ENCODE results near the gene PPM1N.

PPM1N gene, protein sequence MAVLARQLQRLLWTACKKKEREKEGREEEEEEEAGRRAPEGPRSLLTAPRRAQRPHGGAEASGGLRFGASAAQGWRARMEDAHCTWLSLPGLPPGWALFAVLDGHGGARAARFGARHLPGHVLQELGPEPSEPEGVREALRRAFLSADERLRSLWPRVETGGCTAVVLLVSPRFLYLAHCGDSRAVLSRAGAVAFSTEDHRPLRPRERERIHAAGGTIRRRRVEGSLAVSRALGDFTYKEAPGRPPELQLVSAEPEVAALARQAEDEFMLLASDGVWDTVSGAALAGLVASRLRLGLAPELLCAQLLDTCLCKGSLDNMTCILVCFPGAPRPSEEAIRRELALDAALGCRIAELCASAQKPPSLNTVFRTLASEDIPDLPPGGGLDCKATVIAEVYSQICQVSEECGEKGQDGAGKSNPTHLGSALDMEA

DNA sequence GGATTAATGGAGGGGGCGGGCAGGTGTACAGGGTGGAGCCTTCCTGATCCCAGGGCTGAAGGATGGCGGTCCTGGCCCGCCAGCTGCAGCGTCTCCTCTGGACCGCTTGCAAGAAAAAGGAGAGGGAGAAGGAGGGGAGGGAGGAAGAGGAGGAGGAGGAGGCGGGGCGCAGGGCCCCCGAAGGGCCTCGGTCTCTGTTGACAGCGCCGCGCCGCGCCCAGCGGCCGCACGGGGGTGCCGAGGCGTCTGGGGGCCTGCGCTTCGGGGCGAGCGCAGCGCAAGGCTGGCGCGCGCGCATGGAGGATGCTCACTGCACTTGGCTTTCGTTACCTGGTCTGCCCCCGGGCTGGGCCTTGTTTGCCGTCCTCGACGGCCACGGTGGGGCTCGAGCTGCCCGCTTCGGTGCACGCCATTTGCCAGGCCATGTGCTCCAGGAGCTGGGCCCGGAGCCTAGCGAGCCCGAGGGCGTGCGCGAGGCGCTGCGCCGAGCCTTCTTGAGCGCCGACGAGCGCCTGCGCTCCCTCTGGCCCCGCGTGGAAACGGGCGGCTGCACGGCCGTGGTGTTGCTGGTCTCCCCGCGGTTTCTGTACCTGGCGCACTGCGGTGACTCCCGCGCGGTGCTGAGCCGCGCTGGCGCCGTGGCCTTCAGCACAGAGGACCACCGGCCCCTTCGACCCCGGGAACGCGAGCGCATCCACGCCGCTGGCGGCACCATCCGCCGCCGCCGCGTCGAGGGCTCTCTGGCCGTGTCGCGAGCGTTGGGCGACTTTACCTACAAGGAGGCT is at the start of gene PPM1N:
Gene PPM1N, plus strand, starts transcription at position 33 of the 785 bp plus-strand sequence. Its CDS starts 30 bp downstream, at position 63.
- DNase-seq = peak; percentile 45

DNA sequence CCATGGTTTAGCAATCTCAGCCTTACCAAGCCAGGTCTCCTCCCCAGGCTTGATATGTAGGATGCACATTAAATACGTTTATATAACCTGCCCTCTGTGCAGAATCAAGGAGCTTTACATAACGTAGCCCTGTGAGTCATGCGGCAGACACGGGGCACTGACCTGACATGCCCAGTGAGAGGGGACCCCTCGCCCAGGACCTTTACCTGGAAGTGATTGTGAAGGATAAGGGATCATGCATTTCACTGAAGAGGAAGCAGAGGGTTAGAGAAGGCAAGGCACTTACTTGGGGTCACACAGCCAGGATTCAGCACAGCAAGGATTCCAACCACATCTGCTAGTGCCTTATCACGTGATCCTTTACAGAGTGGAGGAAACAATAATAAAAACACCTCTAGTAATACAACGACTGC is 49.4 kb upstream of the PPM1N start:
- DNase-seq = no peak

GRCh38 chr19:45450012-45450333 is 48.3 kb upstream of the PPM1N start:
- no peak for DNase-seq

- peak; percentile 56 for DNase-seq
These were observed 47.0 kb upstream of the PPM1N start for GRCh38 chr19:45451131-45451849.

DNA sequence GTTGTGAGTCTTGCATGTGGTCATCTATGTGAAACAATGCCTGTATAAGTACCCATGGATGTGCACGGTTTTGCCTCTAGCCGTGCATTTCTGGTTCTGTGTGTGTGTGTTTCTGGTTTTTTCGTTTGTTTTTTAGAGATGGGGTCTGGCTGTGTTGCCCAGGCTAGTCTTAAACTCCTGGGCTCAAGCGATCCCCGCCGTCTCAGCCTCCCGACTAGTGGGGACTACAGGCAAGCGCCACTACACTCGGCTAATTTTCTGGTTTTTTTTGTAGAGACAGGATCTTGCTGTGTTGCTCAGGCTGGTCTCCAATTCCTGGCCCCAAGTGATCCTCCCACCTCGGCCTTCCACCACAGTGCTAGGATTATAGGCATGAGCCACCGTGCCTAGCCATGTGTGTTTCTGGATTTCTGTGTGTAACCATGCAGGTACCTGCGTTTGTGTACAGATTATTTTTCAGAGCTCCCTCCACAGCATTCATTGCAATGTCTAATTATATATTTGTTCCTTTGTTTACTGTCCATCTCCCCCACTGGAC is 46.3 kb upstream of the PPM1N start:
- no peak for DNase-seq

GRCh38 chr19:45455707-45456499 is 42.3 kb upstream of the PPM1N start:
- DNase-seq = peak; percentile 99

DNA sequence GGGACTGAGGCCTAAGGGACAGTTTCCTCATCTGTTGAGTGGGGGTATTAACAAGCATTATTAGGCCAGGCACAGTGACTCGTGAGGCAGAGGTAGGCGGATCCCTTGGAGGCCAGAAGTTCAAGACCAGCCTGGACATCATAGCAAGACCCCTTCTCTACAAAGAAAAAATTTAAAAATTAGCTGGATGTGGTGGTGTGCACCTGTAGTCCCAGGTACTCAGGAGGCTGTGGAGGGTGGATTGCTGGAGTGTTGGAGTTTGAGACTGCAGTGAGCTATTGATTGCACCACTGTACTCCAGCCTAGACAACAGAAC is 41.8 kb upstream of the PPM1N start:
- DNase-seq = no peak

- no peak for DNase-seq
These were observed 40.5 kb upstream of the PPM1N start for GRCh38 chr19:45457776-45458175.

DNA sequence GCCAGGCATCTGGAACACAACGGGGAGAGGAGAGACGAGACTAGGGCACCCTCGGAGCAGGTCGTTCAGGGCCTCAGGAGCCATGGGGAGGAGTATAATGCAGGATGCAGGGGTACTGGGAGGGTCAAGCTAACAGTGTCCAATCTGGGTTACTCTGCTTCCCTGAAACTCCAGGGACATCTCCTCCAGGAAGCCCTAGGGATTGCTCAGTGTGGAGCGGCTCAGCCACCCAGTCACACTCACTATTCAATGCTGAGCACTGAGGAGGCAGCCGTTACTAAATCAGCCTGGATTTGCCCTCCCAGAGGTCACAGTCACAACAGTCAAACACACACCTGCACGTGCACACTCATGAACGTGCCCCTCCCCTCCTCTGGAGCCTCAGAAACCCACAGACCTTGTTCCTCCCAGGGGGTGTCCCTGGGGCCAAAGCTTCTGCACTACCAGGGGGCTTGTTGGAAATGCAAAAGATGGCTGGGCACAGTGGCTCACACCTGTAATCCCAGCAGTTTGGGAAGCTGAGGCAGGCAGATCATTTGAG is 37.4 kb upstream of the PPM1N start:
- DNase-seq = no peak

GRCh38 chr19:45462174-45462573 is 36.1 kb upstream of the PPM1N start:
- no peak for DNase-seq

DNA sequence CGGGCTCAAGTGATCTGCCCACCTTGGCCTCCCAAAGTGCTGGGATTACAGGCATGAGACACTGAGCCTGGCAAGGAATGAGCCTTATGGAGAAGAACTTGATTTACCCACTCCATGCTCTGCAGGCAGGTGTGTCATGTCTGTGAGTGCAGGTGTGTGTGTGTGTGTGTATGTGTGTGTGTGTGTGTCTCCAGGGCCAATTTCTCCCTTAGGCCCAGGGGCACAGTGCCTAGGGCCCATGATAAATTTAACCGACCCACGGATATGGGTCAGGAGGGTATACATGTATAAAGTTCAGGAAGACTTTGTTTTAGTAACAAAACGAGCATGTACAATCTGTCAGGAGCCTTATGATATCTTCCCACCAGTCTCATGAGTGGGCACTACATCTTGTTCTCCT is 35.0 kb upstream of the PPM1N start:
- no peak for DNase-seq

DNA sequence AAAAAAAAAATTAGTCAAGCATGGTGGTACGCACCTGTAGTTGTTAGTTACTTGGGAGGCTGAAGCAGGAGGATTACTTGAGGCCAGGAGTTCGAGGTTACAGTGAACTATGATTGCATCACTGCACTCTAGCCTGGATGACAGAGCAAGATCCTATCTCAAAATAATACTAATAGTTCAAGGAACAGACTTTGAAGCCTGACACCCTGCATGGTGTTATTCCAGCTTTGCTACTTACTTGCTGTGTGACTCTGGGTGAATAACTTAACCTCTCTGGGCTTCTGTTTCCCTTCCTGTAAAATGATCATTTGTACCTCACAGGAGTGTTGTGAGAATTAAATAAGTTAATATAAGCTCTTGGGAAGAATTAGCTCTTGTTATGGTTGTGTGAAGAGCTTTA is 34.0 kb upstream of the PPM1N start:
- DNase-seq = no peak

- DNase-seq = no peak
These were observed 33.3 kb upstream of the PPM1N start for GRCh38 chr19:45464852-45465441.

- peak; percentile 25 for DNase-seq
These were observed 31.2 kb upstream of the PPM1N start for GRCh38 chr19:45467115-45467455.

DNA sequence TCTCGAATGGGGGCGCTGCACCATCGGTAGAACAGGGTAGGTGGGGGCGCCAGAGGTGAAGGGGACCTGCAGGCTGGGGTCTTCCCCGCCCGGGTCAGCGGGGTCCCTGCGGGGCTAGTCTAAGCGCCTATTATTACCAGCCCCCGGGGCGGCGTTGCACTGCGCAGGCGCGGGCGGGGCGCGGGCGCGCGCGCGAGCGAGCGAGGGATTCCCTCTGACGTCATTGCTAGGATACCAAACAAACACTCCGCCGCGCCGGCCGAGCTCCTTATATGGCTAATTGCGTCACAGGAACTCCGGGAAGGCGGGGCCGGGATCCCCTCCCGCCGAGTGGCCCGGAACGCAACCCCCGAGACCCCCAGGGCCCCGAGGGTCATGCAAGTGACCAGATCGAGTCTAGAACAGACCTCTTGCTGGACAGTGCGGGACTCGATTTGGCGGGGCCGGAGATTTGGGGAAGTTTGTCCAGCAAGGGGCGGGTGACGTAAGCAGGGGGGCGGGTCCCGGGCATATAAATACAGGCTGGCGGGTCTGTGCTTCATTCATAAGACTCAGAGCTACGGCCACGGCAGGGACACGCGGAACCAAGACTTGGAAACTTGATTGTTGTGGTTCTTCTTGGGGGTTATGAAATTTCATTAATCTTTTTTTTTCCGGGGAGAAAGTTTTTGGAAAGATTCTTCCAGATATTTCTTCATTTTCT is 30.6 kb upstream of the PPM1N start, which contains the start of gene FOSB:
Gene FOSB, plus strand, starts transcription at position 541 of the 703 bp plus-strand sequence. CDS start 591 bp downstream, outside the sequence.
- peak; percentile 93 for DNase-seq

DNA sequence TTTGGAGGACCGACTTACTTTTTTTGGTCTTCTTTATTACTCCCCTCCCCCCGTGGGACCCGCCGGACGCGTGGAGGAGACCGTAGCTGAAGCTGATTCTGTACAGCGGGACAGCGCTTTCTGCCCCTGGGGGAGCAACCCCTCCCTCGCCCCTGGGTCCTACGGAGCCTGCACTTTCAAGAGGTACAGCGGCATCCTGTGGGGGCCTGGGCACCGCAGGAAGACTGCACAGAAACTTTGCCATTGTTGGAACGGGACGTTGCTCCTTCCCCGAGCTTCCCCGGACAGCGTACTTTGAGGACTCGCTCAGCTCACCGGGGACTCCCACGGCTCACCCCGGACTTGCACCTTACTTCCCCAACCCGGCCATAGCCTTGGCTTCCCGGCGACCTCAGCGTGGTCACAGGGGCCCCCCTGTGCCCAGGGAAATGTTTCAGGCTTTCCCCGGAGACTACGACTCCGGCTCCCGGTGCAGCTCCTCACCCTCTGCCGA is 30.0 kb upstream of the PPM1N start:
- peak; percentile 42 for DNase-seq

- no peak for DNase-seq
These were observed 29.5 kb upstream of the PPM1N start for GRCh38 chr19:45468803-45469131.

DNA sequence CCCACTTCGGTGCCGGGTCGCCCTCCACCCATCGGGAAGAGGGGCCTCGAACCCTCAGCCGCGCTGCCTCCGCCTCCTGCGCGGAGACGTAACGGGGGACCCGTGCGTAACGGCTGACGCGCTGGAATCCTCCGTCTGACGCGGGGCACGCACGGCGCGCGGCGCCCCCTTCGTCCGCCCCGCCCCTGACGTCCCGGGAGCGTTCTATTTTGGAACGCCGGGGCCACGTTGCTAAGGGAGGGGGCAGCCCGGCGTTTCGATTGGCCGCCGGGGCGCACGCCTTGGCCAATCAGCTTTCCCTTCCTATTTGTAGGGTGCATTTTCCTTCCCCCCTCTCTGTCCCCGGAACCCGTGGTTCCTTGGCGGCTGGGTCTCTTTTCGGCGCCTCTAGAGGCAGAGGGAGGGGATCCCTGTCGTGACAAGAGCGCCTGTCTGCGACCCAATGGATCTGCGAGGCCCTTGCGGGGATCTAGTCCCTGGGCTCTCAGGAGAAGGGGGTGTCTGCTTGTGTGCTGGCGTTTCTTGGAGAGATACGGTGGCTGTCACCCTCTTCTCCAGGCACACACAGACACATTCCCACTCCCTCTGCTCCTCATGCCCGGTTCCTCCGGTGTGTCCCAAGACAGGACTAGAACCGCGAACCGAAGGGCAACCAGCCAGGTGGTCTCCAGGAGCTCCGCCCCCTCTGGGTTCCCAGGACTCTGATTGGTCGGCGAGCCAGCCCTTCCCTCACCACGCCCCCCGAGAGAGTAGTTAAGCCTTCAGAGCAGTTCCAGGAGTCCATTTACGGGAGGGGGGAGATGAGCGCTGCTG is 28.9 kb upstream of the PPM1N start:
- peak; percentile 94 for DNase-seq

- peak; percentile 52 for DNase-seq
These were observed 28.1 kb upstream of the PPM1N start for GRCh38 chr19:45469945-45470761.

DNA sequence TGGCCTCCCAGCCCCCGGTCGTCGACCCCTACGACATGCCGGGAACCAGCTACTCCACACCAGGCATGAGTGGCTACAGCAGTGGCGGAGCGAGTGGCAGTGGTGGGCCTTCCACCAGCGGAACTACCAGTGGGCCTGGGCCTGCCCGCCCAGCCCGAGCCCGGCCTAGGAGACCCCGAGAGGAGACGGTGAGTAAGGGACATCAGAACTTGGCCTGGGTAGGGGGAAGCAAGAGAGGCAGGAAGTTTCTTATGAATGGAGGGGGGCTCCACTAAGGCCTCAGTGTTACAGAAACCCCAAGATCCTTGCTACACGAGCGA is 27.5 kb upstream of the PPM1N start:
- no peak for DNase-seq
